Left renal pelvis (tissue), 4 donors: ENCODE data around the gene DHX58. TPM values are rescaled to one million over a fixed set of nuclear protein-coding genes. Genes with fewer than 3 reads are reported as not detected.

Source experiments
- DNase-seq, 4 donors: peaks; one replicate each; pipeline ENCODE4 v3.0.0-alpha.2; 2013; ENCODE audit warnings: low read depth in 4 of 4, low spot score in 3 of 4
- polyA plus RNA-seq, 4 donors: library from polyadenylated mRNA; unstranded; fragments of 120-200 nt; gene quantifications; one replicate each; pipeline ENCODE4 v1.2.1, GENCODE V29; 2013; ENCODE audit not compliant: insufficient read length in 4 of 4

DHX58 gene
- polyA plus RNA-seq, 4 donors: 7.7 to 12.0 (median 8.4) TPM

DNA sequence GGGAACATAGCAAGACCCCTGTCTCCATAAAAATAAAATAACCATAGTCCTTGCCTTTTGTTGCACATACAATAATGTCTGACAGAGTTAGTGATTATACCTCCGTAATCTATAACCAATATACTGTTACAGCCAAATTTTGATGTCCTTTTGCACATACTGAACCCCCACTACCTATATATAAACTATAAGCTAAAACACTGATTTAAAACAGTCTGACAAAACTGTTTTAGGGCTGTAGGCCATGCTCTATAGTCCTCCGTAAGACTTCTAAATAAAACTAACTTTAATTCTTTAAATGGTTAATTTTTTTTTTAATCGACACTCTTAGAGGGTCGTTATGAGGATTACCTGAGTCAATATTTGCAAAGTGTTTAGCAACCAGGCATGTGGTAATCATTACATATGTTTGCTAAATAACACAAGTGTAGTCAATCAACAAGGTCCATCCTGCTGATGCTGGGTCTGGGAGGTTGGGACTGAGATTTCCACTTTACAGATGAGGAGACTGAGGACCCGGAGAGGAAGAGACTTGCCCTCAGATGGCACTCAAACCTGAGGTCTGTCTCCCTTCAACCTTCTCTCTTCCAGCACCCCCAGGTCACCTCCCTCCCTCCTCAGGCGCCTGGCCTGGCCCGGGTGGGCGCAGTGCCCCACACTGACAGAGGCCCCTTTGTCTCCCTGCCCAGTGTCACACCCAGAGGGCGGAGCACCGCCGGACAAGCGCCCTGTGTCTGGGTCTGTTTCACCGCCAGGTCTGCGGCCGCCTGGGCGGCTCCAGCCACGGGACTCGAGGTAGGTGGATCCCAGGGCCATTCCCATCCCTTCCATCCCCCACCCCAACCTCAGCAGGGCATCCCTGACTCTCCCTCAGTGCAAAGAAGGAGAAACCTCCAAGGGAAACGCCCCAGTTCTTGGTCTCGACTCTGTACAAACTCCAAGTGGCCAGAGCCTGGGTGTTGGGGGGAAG, 24.5 kb downstream of the DHX58 start:
- no peak for DNase-seq

DNA sequence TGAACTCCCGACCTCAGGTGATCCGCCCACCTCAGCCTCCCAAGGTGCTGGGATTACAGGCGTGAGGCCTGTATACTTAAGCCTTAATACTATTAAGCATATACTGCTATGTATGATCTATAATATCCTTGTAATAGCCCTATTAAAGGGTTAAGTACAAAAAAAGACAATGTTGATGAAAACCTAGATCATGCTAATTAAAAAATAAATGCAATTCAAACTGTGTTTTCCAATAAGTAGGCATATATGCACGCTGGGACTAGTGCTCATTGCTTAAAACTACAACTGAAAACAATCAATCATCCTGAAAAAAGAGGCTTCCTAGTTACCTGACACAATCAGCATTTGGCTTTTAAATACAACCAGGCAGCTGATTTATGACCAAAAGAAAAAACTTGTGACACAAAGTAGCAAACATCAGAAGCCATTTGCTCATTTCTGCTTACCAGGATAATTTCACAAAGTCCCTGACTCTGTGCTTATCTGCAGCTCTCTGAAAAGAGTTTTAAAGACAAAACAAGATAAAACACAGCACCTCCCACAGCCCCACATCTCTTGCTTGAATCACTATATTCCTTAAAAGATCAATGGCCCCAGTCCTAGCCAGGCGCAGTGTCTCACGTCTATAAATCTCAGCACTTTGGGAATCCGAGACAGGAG, 25.3 kb downstream of the DHX58 start:
- no peak for DNase-seq

DNA sequence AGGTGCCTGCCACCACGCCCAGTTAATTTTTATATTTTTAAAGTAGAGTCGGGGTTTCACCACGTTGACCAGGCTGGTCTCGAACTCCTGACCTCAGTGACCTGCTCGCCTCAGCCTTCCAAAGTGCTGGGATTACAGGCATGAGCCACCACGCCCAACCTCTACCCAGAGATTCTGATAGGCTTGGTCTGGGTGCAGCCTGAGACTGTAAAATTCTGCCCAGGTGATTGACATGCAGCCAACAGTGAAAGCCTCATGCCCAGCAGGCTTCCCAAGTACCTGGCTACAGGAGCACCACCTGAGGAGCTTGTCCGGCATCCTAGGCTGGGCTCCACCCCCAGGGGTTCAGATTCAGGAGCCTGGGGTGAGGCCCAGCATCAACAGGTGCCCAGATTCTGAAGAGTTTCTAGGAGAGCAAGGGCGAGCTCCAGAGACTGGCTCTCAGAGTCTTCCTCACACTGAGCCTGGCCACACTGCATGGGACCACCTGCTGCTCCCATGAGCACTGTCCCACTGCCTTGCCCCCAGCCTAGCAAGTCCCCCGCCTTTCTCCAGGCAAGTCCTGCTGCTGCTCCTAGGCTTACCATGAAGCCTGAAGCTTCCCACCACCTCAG, 30.9 kb downstream of the DHX58 start:
- no peak for DNase-seq

DNA sequence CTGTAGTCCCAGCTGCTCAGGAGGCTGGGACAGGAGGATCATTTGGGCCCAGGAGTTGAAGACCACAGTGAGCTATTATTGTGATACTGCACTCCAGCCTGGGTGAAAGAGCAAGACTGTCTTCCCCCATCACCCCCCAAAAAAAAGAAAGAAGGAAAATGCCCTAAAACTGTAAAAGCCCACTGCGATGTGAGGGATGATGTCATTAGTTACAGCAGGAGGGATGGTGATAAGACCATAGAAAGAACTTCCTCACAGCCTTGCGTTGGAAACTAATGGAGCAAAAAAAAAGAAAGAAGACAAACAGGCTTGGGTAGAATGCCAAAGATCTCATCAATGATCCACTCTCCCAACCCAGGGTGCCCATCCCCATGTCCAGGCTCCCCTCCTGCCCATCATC, 33.0 kb downstream of the DHX58 start:
- DNase-seq: no peak

DNA sequence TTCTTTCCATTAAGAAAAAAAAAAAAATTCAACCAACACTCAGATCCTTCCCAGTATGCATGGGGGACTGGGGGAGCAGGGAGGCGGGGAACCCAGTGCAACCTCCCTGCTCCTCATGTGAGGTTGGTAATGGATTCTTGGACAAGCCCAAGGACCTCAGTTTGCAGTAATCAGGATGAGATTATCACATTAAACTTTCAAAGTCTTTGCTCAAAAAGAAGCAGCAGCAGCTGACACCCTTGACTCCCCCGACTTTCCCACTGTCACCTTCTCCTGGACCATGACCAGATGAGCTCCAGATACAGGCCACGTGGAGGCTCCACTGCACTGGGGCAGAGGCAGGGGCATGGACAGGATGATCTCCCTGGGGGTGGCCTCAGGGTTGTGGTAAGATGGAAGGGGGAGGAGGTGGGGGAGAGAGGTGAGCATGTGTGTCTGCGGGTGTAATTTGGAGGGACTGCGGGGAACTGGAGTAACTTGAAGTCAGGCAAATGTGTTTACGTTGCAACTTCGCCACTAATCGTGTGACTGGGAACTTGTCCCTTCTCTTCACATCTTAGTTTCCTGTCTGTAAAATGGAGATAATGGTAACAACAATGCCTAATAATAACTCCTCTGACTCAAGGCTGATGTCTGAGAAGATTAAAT, 34.0 kb downstream of the DHX58 start:
- DNase-seq: no peak

DNA sequence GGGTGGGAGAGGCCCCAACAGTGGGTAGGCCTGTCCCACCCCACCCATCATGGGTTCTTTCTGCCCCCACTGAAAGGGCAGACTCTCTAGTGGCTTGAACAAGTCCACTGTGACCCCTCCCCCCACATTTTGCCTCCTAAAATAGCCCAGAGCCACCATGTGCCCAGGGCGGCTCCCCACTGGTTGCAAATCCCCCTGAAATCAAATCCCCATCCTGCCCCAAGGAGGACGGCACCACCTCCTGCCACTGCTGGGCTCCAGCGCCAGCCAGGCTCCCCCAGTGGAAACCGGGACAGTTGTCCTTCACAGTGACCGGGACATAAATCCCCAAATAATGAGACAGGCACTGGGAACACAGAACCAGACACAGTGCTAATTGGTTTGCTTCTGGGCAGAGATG, 34.8 kb downstream of the DHX58 start:
- no peak for DNase-seq

DNA sequence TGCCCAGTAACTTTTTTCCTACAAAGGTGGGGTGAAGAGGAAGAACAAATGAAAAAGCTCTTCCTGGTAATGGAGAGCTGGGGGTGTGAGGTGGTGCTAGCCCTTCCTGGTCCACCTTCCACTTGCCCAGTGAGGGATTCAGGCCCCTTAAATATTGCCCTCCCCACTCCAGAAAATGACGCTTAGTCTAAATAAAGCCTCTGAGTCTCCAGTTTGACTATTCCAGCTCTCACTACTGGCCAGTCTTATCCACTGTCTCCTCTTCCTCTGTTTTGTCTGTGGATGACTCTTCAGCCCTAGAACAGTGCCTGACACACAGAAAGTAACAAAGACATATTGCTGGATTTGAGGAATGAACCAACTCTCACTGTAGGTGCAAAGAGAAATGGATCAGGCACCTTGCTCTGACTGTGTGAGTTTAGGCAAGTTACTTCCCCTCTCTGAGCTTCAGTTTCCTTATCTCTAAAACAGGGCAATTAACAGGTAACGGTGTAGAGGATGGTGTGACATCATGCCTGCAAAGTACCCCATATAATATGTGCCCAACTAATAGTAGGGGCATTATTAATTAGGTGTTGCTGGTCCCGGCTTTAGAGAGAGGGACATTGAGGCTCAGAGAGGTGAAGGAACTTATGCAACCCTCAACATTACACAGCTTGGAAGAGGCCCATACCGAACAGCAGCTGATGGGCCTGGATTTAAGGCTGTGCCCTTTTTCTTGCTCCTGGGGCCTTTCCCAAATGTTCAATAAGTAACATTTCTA, 35.5 kb downstream of the DHX58 start:
- no peak for DNase-seq

DNA sequence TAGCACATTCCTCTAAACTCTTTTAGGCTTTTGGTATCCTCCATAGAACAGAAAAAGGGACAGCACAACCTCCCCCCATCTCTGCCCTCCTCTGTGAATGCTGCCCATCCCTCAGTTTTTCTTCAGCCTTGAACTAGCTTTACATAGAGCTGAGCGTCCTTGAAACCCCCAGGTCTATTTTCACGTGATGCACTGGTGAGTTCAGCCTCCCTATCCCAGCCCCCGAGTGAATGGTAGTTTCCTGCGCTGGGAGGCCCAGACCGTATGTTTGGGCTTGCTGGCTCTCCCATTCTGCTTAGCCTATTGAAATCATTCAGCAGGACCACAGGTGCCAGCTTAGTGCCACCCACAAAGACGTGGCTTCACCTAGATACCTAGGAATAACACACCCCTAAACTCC, 36.7 kb downstream of the DHX58 start:
- DNase-seq: no peak

DNA sequence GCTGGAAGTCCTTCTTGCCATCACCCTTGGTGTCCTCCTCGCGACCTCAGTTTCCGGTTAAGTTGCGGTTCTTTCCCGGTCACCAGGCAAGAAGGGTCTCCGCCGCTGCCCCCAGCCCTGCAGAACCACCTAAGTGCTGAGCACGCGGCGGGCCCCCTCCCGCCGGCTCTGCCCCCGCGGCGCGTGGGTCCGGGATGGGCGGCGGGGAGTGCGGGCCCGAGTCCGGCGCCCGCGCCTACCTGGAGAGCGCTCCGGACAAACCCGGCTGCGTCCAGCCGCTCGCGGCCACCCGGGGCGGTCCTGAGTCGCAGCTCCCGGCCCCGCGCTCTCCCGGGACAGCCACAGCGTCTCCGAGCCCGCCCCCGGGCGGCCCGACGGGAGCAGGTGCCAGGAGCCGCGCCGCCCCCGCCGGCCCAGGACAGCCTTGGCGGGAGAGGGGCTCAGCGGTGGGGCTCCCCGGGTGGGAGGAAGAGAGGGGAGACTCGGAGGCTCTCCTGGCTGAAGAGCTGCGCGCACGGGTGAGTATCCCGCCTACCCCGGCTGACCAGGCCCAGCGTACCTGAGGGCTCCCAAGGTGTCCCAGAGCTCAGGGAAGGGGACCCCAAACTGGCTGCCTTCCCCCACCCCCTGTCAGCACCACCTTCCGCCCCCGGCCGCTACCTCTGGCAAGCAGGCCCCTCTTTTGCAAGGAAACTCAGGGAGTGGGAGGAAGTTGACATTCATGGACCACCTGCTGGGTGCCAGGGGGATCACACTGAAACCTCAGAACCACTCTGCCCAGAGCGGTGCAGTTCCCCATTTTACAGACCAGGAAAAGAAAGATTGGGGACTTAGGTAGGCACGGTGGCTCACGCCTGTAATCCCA, 40.0 kb downstream of the DHX58 start:
- no peak for DNase-seq

DNA sequence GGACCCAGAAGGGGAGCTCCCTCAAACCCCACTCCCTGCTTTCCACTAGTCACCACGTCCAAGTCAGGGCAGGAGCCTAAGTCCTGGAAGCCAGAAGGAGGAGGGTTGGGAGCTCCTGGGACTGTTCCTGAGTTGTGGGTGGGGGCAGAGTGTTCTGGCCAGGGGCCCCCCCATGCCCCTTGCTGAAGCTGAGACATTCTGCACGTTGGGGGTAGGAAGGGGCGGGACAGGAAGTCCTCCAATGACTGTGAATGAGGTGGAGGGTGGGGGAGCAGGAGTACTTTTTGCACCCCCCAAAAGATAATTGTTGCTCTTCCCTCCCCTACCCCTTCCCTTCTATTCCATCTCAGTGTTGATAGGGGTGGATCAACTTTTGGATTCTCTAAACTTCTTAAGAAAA, 40.7 kb downstream of the DHX58 start:
- no peak for DNase-seq

DNA sequence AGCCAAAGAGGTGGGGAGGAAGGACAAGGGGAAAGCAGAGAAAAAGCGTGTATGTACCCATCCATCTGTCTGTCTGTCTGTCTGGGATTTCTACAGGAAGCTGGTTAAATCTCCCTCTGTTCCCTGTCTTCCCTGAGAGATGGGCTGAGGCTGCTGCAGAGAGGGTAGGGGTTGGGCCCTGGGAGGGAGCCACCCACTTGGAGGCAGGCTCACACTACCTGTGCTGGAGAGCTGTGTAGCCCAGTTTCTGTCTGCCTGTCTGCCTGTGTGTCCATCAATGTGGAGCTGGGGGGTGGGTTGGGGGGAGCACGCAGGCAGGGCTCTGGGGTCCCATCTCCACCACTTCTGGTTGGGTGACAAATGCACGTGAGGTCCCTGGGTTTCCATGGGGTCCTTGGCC, 43.5 kb downstream of the DHX58 start:
- no peak for DNase-seq

DNA sequence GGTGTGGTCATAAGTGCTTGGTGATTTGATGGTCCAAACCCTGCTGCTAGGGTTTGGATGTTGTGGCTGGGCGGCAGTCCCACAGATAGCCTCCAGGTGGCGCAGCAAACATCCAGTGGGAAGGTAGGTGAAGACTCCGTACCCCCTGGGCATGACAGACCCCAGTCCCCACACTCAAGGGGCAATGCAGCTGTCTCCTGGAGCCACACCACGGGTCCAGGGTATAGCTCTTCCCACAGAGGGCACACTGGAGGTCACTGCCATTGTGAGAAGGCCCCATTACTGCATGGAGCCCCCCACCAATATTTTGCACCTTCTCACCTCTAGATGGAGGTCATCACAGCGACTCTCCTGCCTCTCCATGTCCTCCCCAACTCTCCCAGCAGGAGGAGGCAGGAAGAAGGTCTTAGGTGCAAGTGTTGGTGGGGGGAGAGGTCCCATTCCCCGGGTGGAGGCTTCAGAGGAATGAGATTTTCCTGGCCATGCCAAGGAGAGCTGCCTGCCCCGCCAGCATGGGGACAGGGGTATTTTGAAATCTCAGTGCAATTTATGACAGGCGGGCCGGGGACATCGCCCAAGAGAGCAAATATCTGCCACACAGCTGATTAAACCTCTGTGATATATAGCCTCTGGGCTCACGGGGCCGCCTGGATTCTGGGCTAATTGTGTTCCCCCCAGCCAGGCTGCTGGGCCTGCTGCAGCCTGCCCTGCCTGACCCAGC, 45.0 kb downstream of the DHX58 start:
- no peak for DNase-seq

DNA sequence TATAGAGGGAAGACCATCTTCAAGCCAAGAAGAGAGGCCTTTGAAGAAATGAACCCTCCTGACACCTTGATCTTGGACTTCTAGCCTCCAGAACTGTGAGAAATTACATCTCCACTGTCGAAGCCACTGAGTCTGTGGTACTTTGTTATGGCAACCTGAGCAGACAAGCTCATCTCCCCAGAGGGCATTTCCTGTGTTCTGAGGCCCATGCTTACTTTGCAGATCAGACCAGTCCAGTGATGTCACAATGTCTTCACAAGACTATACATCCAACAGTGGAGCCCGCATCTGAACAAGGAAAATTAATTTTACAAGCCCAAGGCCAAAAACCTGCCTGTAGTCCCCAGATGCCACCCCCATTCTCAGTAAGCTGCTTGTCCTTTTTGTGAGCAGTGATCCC, 47.3 kb downstream of the DHX58 start:
- no peak for DNase-seq

DNA sequence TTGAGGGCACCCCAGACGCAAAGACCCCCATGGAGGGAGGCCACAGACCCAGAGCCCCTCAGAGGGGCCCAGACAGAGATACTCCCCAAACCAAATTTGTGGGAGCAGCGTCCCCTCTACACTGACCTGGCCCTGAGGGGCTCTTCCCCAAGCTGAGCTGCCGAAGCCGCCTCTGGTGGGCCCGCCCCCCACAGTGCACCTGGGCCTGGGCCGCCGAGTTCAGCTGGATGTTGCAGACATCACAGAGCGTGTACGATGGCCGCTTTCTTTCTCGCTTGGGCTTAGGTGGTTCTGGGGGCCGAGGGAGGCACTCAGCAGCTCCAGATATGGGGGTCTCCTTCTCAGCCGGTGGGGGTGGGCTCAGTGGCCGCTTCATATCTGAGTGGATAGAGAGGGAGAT, 49.8 kb downstream of the DHX58 start:
- DNase-seq: no peak

DNA sequence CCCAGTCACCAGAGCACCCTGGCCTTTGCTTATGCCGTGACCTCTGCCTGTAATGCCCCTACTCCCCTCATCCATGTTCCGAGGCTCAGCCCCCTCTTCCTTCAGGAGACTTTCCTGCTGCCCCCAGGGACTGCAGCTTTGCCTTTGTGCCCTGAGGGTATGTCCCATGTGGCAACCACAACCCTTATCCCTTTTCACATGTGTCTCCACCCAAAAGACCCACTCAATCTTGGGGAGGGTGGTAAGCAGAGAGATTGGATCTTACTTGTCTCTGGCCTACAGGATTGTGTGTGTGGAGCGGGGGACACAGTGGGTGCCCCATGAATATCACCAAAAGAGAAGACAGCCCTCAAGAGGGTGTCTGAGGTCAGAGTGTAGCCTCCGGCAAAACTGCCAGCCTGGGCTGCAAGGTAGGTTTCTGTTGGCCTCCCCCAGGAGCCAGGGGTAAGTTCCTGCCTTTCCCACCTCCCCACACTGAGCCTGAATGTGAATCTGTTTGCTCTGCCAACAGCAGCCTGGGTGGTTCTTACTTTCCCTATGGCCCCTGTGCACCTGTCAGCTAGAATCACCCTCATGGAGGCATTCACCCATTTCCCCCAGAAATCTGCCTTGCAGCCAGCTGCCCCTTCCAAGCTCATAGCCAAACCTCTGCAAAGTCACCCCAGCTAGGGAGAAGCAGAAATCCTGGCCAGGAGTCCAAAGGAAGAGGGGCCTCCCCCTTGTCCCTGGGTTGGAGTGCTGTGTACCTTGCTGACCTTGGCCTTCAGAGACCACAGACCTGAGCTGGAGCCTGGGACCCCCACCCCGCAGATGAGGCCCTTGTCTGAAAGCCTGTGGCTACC, 50.6 kb downstream of the DHX58 start:
- DNase-seq: no peak

DNA sequence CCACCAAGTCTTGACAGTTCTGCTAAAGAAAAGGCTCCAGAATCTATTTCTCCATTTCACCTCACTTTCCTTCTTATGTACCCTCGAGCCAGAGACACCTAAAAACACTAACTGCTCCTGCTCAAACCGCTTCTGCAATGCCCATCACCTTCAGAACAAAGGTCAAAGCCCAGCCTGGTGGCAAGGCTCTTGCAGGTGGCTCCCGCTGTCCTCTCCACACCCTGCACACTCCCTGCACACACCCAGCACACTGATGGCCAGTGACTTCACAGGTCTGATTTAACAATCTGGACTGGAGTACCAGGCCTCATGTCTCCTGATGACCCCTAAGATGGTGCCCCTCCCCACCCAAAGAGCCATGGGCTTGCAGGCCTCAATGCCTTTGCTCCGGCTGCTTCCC, 52.3 kb downstream of the DHX58 start:
- DNase-seq: no peak

DNA sequence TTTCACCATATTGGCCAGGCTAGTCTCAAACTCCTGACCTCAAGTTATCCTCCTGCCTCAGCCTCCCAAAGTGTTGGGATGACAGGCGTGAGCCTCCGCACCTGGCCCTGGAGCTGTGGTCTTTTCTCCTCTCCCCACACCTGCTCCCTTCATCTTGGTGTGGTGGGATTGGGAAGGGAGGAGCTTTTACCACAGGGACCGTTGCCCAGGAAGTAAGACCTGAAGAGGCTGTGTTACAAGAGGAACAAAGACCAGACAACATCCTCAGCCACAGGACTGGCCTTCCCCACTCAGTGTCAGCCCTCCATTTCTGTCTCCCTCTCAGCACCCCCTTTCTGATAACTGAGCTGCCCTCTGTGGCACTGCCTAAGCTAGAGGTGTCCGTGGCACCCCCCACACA, 52.7 kb downstream of the DHX58 start:
- no peak for DNase-seq

DNA sequence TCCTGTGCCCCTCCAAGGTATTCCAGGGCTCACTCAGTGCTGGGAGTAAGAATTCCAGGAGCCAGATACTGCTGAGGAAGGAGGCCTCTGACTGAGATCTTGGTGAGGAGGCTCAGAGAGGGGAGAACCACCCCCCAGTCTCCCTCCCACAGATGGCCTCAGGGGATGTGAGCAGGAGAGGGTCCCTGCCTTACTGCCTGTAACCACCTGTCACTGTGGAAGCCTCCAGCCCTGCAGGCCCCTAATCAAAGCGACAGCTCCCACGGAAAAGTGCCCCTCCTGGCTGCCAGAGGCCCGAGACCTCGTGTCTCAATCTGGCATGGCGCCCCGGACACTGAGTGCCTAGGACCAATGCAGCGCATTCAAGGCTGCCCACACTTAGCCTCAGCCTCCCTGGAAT, 54.5 kb downstream of the DHX58 start:
- no peak for DNase-seq
